Activated CD4-positive, CD25-positive, alpha-beta regulatory T cell treated with anti-CD3 and anti-CD28 coated beads, Interleukin-2, amount 50 U/mL, for 16 hours (primary cell): ENCODE data around the gene TBCD.

Experiments
- DNase-seq: peaks from one replicate; pipeline ENCODE4 v3.0.0-alpha.2; 2020; ENCODE audit warnings: low read depth, low spot score

TBCD gene

GRCh38 chr17:82790391-82790790 lies 38.5 kb downstream of the TBCD start:
- DNase-seq: no peak

- DNase-seq: no peak
Observed at GRCh38 chr17:82791532-82791931, 39.7 kb downstream of the TBCD start.

GRCh38 chr17:82793974-82794630 lies 42.2 kb downstream of the TBCD start:
- DNase-seq: no peak

GRCh38 chr17:82794781-82795482 lies 43.1 kb downstream of the TBCD start:
- DNase-seq: no peak

- DNase-seq: no peak
Observed at GRCh38 chr17:82795615-82796014, 43.8 kb downstream of the TBCD start.

GRCh38 chr17:82797061-82797460 lies 45.2 kb downstream of the TBCD start:
- DNase-seq: no peak

GRCh38 chr17:82798752-82799151 lies 46.9 kb downstream of the TBCD start:
- DNase-seq: no peak

GRCh38 chr17:82799591-82799990 lies 47.7 kb downstream of the TBCD start:
- no peak for DNase-seq

- no peak for DNase-seq
Observed at GRCh38 chr17:82800885-82801284, 49.0 kb downstream of the TBCD start.

GRCh38 chr17:82801377-82801970 lies 49.6 kb downstream of the TBCD start:
- DNase-seq: no peak

- no peak for DNase-seq
Observed at GRCh38 chr17:82802075-82802780, 50.4 kb downstream of the TBCD start.

- DNase-seq: no peak
Observed at GRCh38 chr17:82803185-82803584, 51.3 kb downstream of the TBCD start.

- DNase-seq: no peak
Observed at GRCh38 chr17:82803606-82804005, 51.7 kb downstream of the TBCD start.

- no peak for DNase-seq
Observed at GRCh38 chr17:82804442-82805191, 52.8 kb downstream of the TBCD start.

GRCh38 chr17:82805254-82805653 lies 53.4 kb downstream of the TBCD start:
- no peak for DNase-seq

GRCh38 chr17:82805823-82806222 lies 54.0 kb downstream of the TBCD start:
- DNase-seq: no peak

GRCh38 chr17:82806645-82807044 lies 54.8 kb downstream of the TBCD start:
- no peak for DNase-seq

- no peak for DNase-seq
Observed at GRCh38 chr17:82807101-82807500, 55.2 kb downstream of the TBCD start.

- no peak for DNase-seq
Observed at GRCh38 chr17:82807562-82807961, 55.7 kb downstream of the TBCD start.

GRCh38 chr17:82808006-82808405 lies 56.1 kb downstream of the TBCD start:
- no peak for DNase-seq
